Measurements from ENCODE around the gene ARL11.
"Not testable (repeated sequence)": the region's sequence is repeated elsewhere in the genome, so short reads cannot be mapped to it uniquely, and the experiment has no call there.

The ARL11 gene

GRCh38 chr13:49627831-49628652, at the start of gene ARL11:
Gene ARL11 (plus strand): TSS chr13:49628507. CDS start chr13:49630448, 1,941 bp downstream.
- no peak for DNase-seq

DNA sequence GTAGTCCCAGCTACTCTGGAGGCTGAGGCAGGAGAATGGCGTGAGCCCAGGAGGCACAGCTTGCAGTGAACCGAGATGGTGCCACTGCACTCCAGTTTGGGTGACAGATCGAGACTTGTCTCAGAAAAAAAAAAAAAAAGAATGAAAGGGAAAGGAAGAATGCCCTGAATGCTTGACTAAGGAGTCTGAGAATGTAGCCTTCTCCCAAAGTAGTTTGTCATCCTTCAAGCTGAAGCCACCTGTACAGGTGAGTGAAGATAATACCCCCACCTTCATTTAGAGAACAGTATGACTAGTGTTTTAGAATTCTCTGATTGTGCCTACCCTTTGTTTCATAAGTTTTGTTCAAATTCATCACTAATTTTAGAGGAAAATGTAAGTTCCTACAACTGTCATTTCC, 48.8 kb upstream of the ARL11 start:
- DNase-seq = no peak

GRCh38 chr13:49580980-49581680, 47.2 kb upstream of the ARL11 start:
- no peak for DNase-seq

DNA sequence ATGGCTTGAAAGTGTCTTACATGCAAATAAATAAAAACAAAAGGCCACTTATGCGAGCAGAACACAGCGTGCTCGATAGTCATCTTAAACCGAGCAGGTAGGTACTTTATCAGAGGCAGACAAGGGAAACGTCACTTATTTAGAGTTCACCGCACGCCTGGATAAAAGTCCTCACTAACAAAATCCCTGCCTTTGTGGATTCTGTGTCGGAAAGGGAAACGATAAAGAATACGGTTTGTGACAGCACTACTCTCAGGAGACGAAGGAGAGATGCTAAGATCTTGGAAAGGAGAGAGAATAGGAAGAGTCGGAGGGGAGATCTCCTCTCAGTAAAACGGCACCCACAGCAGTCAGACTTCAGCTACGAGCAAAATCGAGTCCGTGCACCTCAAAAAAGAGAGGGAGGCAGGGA, 43.5 kb upstream of the ARL11 start:
- DNase-seq = no peak

GRCh38 chr13:49585220-49586157, 42.8 kb upstream of the ARL11 start, which contains the start of gene RCBTB1:
Gene RCBTB1 (minus strand): TSS chr13:49585558. CDS start chr13:49567279, 18,279 bp downstream.
- DNase-seq = no peak

- DNase-seq = no peak
Observed at GRCh38 chr13:49586717-49587116, 41.6 kb upstream of the ARL11 start.

DNA sequence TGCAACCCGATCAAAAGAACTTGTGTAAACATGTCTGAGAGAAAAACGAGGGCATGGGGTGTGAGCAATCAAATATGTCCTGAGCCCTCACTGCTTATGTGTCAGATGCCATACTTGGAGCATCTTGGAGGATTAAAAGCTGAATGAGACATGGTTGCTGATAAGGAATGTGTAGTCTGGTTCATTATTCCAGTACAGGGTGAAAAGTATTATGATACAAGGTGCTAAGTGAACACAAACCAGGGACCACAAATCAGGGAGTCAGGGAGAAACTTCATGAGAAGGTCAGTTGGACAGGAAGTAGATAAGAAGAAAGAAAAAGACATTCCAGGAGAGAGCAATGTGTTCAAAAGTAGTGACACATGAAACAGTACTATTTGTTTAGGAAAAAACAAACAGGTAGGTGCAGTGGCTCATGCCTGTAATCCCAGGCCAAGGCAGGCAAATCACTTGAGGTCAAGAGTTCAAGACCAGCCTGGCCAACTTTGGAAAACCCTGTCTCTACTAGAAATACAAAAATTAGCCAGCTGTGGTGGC, 40.9 kb upstream of the ARL11 start:
- DNase-seq = no peak

DNA sequence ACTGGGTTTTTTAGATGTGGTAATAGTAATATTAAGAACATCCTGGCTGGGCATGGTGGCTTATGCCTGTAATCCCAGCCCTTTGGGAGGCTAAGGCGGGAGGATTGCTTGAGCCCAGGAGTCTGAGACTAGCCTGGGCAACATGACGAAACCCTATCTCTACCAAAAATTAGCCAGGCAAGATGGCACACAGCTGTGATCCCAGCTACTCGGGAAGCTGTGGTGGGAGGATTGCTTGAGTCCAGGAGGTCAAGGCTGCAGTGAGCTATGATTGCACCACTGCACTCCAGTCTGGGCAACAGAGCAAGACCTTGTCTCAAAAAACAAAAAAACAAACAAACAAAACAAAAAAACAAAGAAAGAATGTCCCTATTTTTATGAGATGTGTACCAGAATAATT, 37.6 kb upstream of the ARL11 start:
- not testable (repeated sequence) for DNase-seq

DNA sequence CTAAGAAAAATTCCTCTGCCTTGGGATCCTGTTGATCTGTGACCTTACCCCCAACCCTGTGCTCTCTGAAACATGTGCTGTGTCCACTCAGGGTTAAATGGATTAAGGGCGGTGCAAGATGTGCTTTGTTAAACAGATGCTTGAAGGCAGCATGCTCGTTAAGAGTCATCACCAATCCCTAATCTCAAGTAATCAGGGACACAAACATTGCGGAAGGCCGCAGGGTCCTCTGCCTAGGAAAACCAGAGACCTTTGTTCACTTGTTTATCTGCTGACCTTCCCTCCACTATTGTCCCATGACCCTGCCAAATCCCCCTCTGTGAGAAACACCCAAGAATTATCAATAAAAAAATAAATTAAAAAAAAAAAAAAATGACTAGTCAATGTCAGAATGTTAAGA, 34.4 kb upstream of the ARL11 start:
- DNase-seq = not testable (repeated sequence)

GRCh38 chr13:49594576-49594975, 33.7 kb upstream of the ARL11 start:
- DNase-seq = no peak

DNA sequence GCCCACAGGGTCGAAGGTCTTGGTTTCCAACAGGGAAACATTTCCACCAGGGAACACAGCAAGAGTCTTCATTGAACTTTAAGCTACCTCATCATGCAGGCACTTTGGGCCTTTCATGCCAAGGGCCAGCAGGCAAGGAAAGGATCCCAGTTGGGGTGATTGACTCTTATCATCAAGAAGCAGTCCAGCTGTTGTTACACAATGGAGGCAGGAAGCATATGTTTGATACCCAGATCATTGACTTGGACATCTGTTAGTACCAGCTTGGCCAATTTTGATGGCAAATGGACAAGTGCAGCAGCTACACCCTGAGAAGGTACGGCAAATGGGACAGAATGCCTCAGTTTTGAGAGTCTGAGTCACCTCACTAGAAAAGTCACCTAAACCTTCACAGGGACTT, 32.1 kb upstream of the ARL11 start:
- DNase-seq = no peak

DNA sequence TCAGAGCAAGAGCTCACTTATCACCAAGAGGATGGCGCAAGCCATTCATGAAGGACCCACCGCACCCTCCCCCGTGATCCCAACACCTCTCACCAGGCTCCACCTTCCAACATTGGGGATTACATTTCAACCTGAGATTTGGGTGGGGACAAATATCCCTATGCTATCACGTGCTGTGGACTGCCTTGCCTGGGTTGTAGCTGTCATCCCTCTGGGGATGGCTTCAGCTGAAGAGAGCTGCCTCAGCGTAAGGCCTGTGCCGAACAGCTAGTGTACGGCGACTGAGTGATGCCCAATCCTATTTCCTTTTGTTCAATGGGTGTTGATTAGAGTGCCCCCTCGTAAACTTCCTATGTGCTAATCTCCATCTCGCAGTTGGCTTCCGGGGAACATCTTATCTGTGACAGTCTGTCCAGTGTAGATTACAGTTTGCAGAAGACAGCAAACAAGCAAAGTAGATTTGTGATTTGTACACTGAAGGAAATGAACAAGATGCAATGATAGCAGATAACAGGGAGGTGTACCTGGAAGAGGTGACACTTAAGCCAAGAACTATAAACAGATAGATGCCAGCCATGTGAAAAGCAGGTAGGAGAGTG, 31.2 kb upstream of the ARL11 start:
- DNase-seq = no peak

DNA sequence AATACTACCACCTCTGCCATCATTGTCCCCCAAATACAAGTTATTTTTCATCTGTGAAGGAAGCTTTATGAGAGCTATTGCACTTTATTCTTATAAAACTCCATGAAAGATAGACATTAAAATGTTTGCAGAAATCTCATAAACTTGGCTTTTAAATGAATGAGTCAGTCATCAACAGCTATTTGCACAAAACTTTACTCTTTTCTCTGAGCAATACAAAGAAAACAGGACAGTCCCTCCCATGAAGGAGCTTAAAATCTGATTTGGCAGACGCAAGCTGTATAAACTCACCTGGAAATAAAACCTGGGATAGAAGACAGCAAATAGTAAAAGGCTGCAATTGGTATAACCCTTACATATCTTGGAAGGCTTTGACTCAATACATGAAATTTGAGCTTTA, 26.3 kb upstream of the ARL11 start:
- DNase-seq = no peak

DNA sequence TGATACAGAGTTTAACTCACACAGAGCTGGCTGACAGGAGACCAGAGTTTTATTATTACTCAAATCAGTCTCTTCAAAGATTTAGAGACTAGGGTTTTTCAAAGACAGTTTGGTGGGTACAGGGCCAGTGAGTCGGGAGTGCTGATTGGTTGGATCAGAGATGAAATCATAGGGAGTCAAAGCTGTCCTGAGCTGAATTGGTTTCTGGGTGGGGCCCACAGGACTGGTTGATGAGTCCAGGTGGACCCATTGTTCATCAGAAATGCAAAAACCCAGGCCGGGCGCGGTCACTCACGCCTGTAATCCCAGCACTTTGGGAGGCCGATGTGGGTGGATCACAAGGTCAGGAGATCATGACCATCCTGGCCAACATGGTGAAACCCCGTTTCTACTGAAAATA, 25.7 kb upstream of the ARL11 start:
- DNase-seq = not testable (repeated sequence)

GRCh38 chr13:49604570-49604969, 23.7 kb upstream of the ARL11 start:
- DNase-seq = no peak

- peak; percentile 44 for DNase-seq
Observed at GRCh38 chr13:49606747-49607648, 21.3 kb upstream of the ARL11 start.

DNA sequence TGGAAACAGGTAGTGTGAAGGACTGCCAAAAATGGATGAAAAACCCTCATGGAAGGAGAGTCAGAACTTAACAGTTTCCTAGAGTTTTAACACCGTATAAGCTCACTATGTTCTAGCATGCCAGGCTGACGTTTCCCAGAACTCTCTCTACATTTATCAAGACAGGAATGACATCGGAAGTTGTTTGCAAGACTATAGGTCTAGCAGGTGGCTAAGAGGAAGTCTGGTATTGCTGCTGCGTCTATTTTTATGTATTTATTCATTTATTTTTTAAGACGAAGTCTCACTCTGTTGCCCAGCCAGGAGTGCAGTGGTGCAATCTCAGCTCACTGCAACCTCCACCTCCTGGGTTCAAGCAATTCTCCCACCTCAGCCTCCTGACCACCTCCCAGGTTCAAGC, 20.5 kb upstream of the ARL11 start:
- no peak for DNase-seq

DNA sequence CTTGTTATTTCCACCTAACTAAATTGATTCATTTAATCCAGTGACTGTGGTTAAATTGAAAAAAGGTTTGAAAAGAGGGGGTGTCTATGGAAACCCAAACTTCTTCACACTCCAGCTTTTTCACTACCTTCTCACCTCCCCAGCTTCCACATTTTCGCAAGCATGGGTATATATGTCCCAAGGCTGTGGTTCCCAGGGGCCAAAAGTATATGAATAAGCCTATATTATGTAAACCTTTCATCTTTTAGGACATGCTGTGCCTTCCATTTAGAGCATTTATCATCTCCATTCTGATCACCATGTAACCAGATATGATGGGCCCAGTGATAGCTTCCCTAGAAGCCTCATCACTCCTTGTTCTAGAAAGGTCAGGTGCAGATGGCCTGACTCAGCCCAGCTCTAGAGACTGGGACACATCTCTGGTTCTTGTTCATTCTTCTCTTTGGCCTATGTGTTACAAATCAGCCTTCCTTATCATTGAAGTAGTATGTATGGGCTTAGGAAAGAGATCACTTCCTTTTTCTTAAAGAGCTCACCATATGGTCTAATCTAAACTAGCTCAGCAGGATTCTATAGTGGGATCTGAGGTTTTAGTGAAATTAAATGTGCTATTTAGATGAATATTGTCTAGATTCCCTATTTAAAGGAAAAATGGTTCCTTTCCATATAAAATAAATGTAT, 19.5 kb upstream of the ARL11 start:
- no peak for DNase-seq

- DNase-seq = no peak
Observed at GRCh38 chr13:49610176-49610575, 18.1 kb upstream of the ARL11 start.

DNA sequence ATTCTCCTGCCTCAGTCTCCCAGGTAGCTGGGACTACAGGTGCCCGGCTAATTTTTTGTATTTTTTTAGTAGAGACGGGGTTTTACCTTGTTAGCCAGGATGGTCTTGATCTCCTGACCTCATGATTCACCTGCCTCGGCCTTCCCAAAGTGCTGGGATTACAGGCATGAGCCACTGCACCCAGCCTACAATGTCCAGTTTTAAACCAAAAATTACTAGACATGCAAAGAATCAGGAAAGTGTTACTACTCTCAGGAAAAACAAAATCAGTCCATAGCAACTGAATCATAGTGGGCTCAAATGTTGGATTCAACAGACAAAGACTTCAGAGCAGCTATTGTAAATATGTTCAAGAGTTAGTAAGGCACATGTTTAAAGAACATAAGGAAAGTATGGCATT, 16.3 kb upstream of the ARL11 start:
- DNase-seq = not testable (repeated sequence)
